ENCODE measurements around the gene PPA1.
"Not testable (repeated sequence)": the region's sequence is repeated elsewhere in the genome, so short reads cannot be mapped to it uniquely, and the experiment has no call there.

The PPA1 gene

DNA sequence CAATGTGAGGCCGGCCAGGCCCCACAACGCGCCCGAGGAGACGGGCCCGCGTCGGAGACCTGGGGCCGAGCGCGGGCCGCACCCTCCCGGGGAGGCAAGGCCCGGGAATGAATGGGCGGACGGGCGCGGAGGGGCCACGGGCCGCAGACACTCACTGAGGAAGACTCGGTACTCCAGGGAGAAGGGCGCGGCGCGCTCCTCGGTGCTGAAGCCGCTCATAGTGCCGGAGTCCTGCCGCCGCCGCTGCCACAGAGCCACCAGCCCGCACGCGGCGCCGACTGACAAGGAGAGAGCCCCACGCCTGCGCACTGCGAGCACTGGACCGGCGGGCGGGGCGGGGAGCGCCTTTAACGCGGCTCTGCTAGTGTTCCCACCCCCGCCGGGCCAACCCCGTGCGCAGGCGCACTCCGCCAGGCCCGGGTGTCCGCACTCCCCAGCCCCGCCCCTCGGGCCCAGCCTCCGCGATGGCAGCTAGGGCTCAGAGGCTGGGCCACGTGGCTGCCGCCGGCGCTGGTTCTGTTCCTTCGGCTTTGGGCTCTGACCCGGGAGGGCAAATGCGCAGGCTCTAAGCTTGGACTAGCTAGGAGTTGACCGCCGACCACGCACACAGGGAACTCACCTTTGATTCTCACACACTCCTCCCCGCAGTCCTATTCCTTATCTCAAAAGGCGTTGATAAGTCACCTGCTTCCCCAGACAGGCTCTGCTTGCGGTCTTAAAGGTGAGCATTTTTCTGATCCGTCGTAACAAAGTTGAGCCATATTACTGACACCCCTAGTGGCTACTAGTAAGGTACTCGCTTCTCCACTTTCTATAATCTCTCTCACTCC lies at the start of gene PPA1:
Gene PPA1 (minus strand): TSS at position 321 of the 830 bp plus-strand sequence. CDS start 102 bp downstream, at position 219.
- peak; percentile 56 for DNase-seq (ENCODE audit: low read depth)

- no peak for DNase-seq (ENCODE audit: low read depth)
Observed at GRCh38 chr10:70281609-70282008, 48.4 kb upstream of the PPA1 start.

- DNase-seq (ENCODE audit: low read depth): no peak
Observed at GRCh38 chr10:70280099-70280498, 46.9 kb upstream of the PPA1 start.

DNA sequence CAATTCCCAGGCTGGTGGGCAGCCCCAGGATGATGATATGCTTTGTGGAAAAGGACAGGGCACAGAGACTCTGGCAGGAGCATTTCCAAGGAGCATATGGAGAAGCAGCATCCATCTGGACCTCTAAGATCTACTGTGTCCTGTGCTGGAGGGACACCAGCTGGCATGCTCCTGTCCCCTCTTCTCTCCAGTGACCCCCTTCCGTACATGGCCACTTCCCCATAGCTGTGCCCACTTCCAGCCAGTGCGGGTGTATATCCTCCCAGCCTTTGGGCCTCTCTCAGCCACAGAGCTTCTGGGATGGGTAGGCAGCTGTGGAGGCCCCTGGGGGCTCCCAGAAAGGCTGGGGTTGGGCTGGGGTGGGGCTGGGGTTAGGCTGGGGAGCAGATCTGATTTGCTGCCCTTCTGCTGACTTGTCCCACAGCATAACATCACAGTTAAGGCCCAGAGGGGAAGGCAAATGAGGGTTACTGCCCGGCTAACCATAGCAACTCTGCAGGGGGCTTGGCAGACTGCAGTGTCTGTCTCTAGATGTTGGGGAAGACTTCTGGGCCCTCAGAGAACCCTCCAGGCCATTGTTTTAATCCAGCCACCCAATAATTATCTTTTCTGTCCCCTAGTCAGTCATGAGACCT lies 44.3 kb upstream of the PPA1 start:
- DNase-seq (ENCODE audit: low read depth): no peak

DNA sequence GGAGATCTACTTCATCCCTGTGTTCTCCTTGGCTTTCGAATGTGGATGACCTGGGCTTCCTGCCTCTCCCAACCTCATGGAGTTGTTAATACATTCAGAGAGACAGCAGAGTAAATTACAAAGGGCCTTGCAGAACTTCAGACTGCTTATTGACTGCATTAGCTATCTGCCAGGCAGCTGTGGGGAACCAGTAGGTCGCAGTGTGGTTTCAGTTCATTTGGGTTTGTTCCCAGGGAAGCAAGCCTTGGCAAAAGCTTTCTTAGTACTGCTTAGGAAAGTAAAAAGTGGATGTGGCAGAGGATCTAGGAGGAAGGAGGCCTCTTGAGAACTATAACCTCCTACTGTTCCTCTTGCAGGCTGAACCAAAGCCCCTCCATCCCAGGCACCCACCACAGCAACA lies 41.4 kb upstream of the PPA1 start:
- DNase-seq (ENCODE audit: low read depth): no peak

GRCh38 chr10:70272925-70273316 lies 39.7 kb upstream of the PPA1 start:
- DNase-seq (ENCODE audit: low read depth): no peak

GRCh38 chr10:70271996-70272924 lies 39.0 kb upstream of the PPA1 start:
- DNase-seq (ENCODE audit: low read depth): no peak

DNA sequence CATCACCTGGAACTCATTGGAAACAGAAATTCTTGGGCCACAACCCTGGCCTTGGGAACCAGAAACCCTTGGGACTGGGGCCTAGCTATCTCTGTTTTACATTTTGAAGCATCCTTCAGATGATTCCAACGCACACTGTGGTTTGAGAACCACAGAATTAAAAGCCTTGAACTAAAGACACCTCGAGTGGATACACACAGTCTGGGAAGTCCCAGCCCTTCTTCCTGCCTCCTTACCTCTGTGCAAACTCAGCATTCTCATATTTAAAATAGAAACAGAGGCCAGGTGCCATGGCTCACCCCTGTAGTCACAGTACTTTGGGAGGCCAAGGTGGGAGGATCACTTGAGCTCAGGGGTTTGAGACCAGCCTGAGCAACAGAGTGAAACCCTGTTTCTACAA lies 37.7 kb upstream of the PPA1 start:
- DNase-seq (ENCODE audit: low read depth): no peak

DNA sequence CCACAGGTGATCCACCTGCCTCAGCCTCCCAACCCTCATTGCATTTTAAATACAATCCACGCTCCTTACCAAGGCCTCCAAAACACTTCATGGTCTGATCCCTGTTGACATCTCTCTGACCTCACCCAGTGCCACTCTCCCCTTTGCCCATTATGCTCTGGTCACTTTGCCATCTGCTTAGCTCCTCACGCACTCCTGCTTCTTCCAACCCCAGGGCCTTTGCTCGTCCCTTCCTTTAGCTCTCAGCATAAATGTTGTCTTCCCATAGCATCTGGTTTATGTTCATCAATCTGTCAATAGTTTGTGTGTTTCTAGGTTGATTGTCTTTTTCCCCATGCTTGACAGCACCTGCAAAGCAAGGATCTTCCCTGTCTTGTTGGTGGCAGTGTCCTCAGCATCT lies 36.5 kb upstream of the PPA1 start:
- DNase-seq (ENCODE audit: low read depth): no peak

- no peak for DNase-seq (ENCODE audit: low read depth)
Observed at GRCh38 chr10:70268376-70268775, 35.1 kb upstream of the PPA1 start.

- DNase-seq (ENCODE audit: low read depth): peak; percentile 63
Observed at GRCh38 chr10:70267161-70267933, 34.1 kb upstream of the PPA1 start.

DNA sequence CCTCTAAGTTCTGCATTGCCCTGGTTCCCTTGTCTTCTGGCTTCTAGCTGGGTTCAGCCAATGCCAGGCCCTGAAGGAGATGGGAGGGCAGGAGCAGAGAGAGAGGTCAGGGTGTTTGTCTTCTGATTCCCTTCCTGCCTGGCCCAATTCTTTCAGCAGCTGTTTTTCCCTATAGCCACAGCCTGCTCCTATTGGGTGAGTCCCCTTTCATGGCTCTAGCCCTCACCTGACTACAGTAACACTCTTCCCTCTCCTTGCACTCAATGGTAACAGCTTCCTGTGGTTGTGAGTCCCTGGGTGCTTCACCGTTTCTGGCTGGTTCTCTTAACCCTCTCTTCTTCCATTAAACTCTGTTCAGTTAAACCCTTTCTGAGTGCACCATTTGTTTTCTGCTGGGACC lies 33.5 kb upstream of the PPA1 start:
- DNase-seq (ENCODE audit: low read depth): no peak

DNA sequence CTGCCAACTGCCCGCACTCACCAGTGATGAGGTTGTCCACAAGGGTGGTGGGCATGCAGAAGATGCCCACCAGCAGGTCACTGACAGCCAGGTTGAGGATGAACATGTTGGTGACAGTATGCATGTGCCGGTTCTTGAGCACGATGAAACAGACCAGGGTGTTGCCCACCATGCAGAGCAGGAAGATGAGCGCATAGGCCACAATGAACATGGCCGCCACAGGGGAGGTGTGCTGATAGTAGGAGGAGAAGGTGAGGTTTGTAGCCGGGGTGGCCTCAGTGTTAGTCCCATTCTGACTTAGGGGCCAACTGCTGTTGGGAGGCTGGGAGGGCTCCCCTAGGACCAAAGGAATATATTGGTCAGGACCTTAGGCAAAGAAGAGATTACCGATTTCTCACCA lies 32.8 kb upstream of the PPA1 start:
- no peak for DNase-seq (ENCODE audit: low read depth)

- no peak for DNase-seq (ENCODE audit: low read depth)
Observed at GRCh38 chr10:70265032-70265689, 31.9 kb upstream of the PPA1 start.

DNA sequence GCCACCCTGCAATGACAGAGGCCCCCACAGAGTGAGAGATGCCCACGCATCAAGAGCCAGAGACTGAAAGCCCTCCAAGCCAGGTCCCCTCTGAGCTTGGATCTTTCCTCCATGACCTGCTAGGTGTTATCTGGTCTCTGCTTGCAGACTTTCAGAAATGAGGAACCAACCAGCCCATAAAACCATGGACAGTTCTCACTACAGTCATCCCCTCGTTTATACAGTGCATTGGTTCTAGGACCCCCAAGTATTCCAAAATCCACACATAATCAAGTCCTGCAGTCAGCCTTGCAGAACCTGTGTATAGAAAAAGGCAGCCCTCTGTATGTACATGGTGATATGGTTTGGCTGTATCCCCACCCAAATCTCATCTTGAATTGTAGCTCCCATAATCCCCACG lies 27.5 kb upstream of the PPA1 start:
- no peak for DNase-seq (ENCODE audit: low read depth)

GRCh38 chr10:70260259-70260658 lies 27.0 kb upstream of the PPA1 start:
- DNase-seq (ENCODE audit: low read depth): no peak

DNA sequence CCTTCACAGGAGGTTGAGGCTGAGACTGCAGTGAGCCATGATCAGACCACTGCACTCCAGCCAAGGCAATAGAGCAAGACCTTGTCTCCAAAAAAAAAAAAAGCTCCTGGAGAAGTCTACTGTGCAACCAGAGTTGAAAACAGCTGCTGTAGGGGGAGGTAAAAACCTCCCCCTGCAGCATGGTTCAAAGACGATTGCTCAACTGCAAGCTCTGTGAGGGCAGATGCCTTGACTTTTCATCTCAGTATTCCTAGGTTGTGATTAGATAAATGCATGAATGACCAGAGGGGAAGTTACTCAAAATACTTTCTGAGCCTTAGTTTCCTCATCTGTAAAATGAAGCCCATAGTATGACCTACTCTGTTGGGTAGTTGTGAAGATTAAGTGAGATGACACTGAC lies 25.0 kb upstream of the PPA1 start:
- no peak for DNase-seq (ENCODE audit: low read depth)

DNA sequence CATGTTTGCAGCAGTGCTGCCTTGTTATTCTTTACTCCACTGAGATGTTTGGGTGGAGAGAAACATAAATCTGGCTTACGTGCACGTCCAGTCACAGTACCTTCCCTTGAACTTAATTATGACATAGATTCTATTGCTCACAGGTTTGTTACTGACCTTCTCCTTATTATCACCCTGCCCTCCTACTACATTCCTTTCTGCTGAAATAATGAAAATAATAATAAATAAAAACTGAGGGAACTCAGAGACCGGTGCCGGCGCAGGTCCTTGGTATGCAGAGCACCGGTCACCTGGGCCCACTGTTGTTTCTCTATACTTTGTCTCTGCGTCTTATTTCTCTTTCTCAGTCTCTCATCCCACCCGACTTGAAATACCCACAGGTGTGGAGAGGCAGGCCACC lies 24.6 kb upstream of the PPA1 start:
- DNase-seq (ENCODE audit: low read depth): not testable (repeated sequence)

GRCh38 chr10:70256463-70256862 lies 23.2 kb upstream of the PPA1 start:
- DNase-seq (ENCODE audit: low read depth): no peak

- DNase-seq (ENCODE audit: low read depth): no peak
Observed at GRCh38 chr10:70255329-70256299, 22.4 kb upstream of the PPA1 start.

All from HS-27A (cell line).